K562 (cell line): Measurements from ENCODE around the gene XCL1. TPM values are rescaled to one million over a fixed set of nuclear protein-coding genes. Genes with fewer than 3 reads are reported as not detected.

ENCODE experiments used
- ATAC-seq: fragments of 200-7000 bp; cut with Tn5 transposase; 3 replicates; pipeline ENCODE4 v1.9.1; 2020; ENCODE audit warnings: moderate library complexity
- BruUV-seq: library from RNA; stranded (reverse); fragments of 400-500 nt; replicated peaks from 2 replicates; lab custom pipeline; 2021; lab: Mats Ljungman, UMichigan
- CTCF ChIA-PET: fragments of 300-600 bp; formaldehyde crosslinking; extraction: SDS; loops from one replicate; lab custom pipeline; 2021; ENCODE audit warnings: low intra/inter-chr PET ratio; lab: Yijun Ruan, JAX
- POLR2A ChIA-PET: fragments of 300-600, 350-650 bp; sonication (Branson Sonifier 250); formaldehyde crosslinking; extraction: SDS; loops from one replicate; lab custom pipeline; 2021; ENCODE audit warnings: antibody characterized with exemption, inconsistent platforms; lab: Yijun Ruan, JAX
- DNase-seq, 4 experiments: peaks; one replicate each; pipeline versions ENCODE4 v3.0.0 to v3.0.0-alpha.2; 2011 to 2018; ENCODE audit warnings: low spot score in 3 of 4, mixed read lengths in 3 of 4; ENCODE audit errors: extremely low read depth in 1 of 4
- FAIRE-seq: peaks from 2 replicates; lab custom pipeline; 2011; peaks lifted over from hg19 to GRCh38; lab: Jason Lieb, UNC
- H2AFZ ChIP-seq: 2 replicates; pipeline ENCODE4 v1.6.0; 2011; ENCODE audit warnings: low read depth, low read length, control low read depth, inconsistent platforms
- H3K27ac ChIP-seq: fragments of 200-600 bp; 3 replicates; pipeline ENCODE4 v1.8.0; 2011; ENCODE audit warnings: low read depth, mild to moderate bottlenecking, control low read depth, inconsistent platforms, low read length, moderate library complexity, mixed read lengths; ENCODE audit errors: extremely low read depth
- H3K27me3 ChIP-seq, 2 experiments: fragments of 300-600 bp in 1 of 2; 2 replicates in 1 of 2; 3 replicates in 1 of 2; pipeline versions ENCODE4 v1.6.0 to v1.8.0; 2011; ENCODE audit warnings: inconsistent platforms in 2 of 2, low read length in 2 of 2, mild to moderate bottlenecking in 1 of 2, mixed read lengths in 1 of 2, moderate library complexity in 1 of 2; ENCODE audit not compliant: control insufficient read depth in 2 of 2, insufficient read depth in 2 of 2
- H3K36me3 ChIP-seq: fragments of 300-600 bp; 3 replicates; pipeline ENCODE4 v1.8.0; 2011; ENCODE audit warnings: mild to moderate bottlenecking, low read length, inconsistent platforms; ENCODE audit not compliant: control insufficient read depth, insufficient read depth
- H3K4me1 ChIP-seq, 2 experiments: fragments of 200-600 bp in 1 of 2; replicated peaks in 1 of 2; 2 replicates in 1 of 2; 3 replicates in 1 of 2; pipeline versions ENCODE4 v1.5.1 to v1.8.0; 2011; ENCODE audit warnings: inconsistent platforms in 2 of 2, low read length in 2 of 2, mild to moderate bottlenecking in 1 of 2, mixed read lengths in 1 of 2, moderate library complexity in 1 of 2; ENCODE audit not compliant: control insufficient read depth in 2 of 2, insufficient read depth in 2 of 2
- H3K4me2 ChIP-seq: 2 replicates; pipeline ENCODE4 v1.6.1; 2011; ENCODE audit warnings: low read length, control low read depth, inconsistent platforms, mixed read lengths; ENCODE audit not compliant: insufficient read depth
- H3K4me3 ChIP-seq: fragments of 200-600 bp; sonication (generic), shearing (Covaris generic); 2 replicates; pipeline ENCODE4 v1.5.1; 2016; ENCODE audit warnings: control low read depth, inconsistent platforms
- H3K79me2 ChIP-seq: fragments of 200-600 bp; 3 replicates; pipeline ENCODE4 v1.8.0; 2011; ENCODE audit warnings: low read length, inconsistent platforms; ENCODE audit not compliant: control insufficient read depth, insufficient read depth
- H3K9ac ChIP-seq, 2 experiments: 2 replicates each; pipeline versions ENCODE4 v1.6.0 to v1.6.1; 2011; ENCODE audit warnings: low read depth in 2 of 2, low read length in 2 of 2, control low read depth in 1 of 2, inconsistent platforms in 1 of 2, mild to moderate bottlenecking in 1 of 2, mixed read lengths in 1 of 2; ENCODE audit not compliant: insufficient read depth in 1 of 2
- H3K9me1 ChIP-seq: one replicate; pipeline ENCODE4 v1.6.0; 2011; ENCODE audit warnings: inconsistent platforms, mild to moderate bottlenecking, low read length, moderate library complexity; ENCODE audit not compliant: control insufficient read depth, insufficient read depth
- H3K9me3 ChIP-seq: replicated peaks from 2 replicates; pipeline ENCODE4 v1.5.1; 2011; ENCODE audit warnings: low read depth, low read length, inconsistent platforms; ENCODE audit not compliant: control insufficient read depth, insufficient read depth
- H4K20me1 ChIP-seq: replicated peaks from 2 replicates; pipeline ENCODE4 v1.6.1; 2011; ENCODE audit warnings: low read length, inconsistent platforms, mixed read lengths; ENCODE audit not compliant: control insufficient read depth, insufficient read depth
- NR2F6 ChIP-seq: fragments of 450-650 bp; formaldehyde crosslinking; IDR thresholded peaks from 2 replicates; pipeline ENCODE4 v1.4.0; 2020; ENCODE audit warnings: mild to moderate bottlenecking
- ZBTB40 ChIP-seq, 2 experiments: fragments of 450-650 bp in 1 of 2; sonication (generic) in 1 of 2; formaldehyde crosslinking in 1 of 2; IDR thresholded peaks; 2 replicates each; pipeline versions ENCODE4 v1.7.1 to v1.9.0; 2016 to 2022; ENCODE audit warnings: inconsistent platforms in 1 of 2, mild to moderate bottlenecking in 1 of 2, missing genetic modification reagents in 1 of 2
- WGBS: fragments of 100-300 bp; shearing (Covaris generic); methylation state at CpG from one replicate; pipeline ENCODE4 v1.1.6; 2016; ENCODE audit warnings: low coverage, mixed read lengths; ENCODE audit not compliant: insufficient coverage; ENCODE audit errors: missing lambda C conversion rate; 5-methylcytosine and 5-hydroxymethylcytosine counted together
- in situ Hi-C: fragments of 300-500 bp; cut with MboI; formaldehyde crosslinking; loops from 4 replicates; pipeline ENCODE4 v1.15.0; 2018; ENCODE audit warnings: inconsistent platforms, mixed read lengths
- intact Hi-C: fragments of 100-400 bp; cut with micrococcal nuclease; formaldehyde crosslinking; loops from 2 replicates; pipeline ENCODE4 v1.14.2; 2022
- polyA plus RNA-seq, 8 experiments: library from polyadenylated mRNA; depleted of rRNA in 4 of 8; stranded (reverse) in 5 of 8; unstranded in 3 of 8; fragments of >200 nt; fragmentation: Nextera tagmentation in 2 of 8; fragmentation: Illumina TruSeq in 1 of 8; extraction: Ambion mirVana in 2 of 8; extraction: Trizol in 1 of 8; gene quantifications; 2 replicates each; pipeline versions ENCODE4 v1.2.1 to v1.2.3, GENCODE V29; 2011 to 2014; ENCODE audit warnings: inconsistent platforms in 1 of 8, missing spikeins in 1 of 8
- total RNA-seq, 7 experiments: library from RNA; depleted of rRNA in 6 of 7; stranded (reverse); fragments of >200 nt in 6 of 7; fragmentation: Illumina TruSeq in 2 of 7; extraction: Trizol in 2 of 7; gene quantifications; 2 replicates each; pipeline versions ENCODE4 v1.2.1 to v1.2.3, GENCODE V29; 2011 to 2021; ENCODE audit warnings: low replicate concordance in 1 of 7
- TF ChIP-seq, protein P1 (sequence below): fragments of 450-650 bp; IDR thresholded peaks from 2 replicates; pipeline ENCODE4 v1.7.1; 2018; ENCODE audit warnings: mild to moderate bottlenecking, low read depth; ENCODE audit not compliant: partially characterized antibody

Gene XCL1
- total and polyA plus RNA-seq, 9 of the 15 experiments (the other 6 are each of a cell fraction or from before 2014, with no cell fraction given), result 0.06 to 0.09 (median 0.06) TPM; not detected in 6

DNA sequence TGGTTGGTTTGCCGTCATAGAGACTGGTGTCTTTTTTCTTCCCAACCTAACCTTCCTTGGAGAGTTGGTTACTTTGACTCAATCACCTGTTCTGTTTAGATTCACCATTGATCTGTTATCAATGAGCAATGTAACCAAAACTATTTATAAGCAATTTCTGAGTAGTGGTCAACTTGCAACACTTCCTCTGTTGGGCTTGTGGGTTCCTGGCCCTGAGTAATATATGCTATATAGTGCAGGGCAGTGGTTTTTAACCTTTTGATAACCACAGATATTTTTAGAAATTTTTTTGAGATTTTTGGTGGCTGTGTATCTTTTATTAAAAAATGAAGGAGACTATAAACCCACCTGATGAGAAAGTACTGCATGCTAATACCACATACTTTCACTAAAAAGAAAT lies 9.4 kb upstream of the XCL1 start (continued):
- TF ChIP-seq NR2F6 (CRISPR knock-in tag), result no peak

- Histone ChIP-seq H4K20me1 (no peaks in the 10 kb centered on the region), H3K9me3 (no peaks in the 10 kb centered on the region), H2AFZ (no peak overlapping the region), H3K27me3 (peaks cover 0 to 3% of the 10 kb centered on the region in 2 experiments; a peak in 1 of 5 replicates), H3K4me3 (no peak overlapping the region), H3K4me2 (no peak overlapping the region), H3K36me3 (no peaks in the 10 kb centered on the region), H3K27ac (no peak overlapping the region), H3K9me1 (no peaks in the 10 kb centered on the region), H3K9ac (no peak overlapping the region), H3K79me2 (no peaks in the 10 kb centered on the region), H3K4me1 (no peaks in the 10 kb centered on the region)
- no TSS peak for BruUV-seq
- no peak for DNase-seq
- CTCF ChIA-PET, result no interaction called here
- no peak for ATAC-seq
- intact Hi-C loops (no loop called here), in situ Hi-C loops (no loop called here)
- FAIRE-seq, result no peak
- POLR2A ChIA-PET, result no interaction called here
- 2% methylated on average over 3 of the region's 3 CpGs for WGBS
- TF ChIP-seq, protein P1, sequence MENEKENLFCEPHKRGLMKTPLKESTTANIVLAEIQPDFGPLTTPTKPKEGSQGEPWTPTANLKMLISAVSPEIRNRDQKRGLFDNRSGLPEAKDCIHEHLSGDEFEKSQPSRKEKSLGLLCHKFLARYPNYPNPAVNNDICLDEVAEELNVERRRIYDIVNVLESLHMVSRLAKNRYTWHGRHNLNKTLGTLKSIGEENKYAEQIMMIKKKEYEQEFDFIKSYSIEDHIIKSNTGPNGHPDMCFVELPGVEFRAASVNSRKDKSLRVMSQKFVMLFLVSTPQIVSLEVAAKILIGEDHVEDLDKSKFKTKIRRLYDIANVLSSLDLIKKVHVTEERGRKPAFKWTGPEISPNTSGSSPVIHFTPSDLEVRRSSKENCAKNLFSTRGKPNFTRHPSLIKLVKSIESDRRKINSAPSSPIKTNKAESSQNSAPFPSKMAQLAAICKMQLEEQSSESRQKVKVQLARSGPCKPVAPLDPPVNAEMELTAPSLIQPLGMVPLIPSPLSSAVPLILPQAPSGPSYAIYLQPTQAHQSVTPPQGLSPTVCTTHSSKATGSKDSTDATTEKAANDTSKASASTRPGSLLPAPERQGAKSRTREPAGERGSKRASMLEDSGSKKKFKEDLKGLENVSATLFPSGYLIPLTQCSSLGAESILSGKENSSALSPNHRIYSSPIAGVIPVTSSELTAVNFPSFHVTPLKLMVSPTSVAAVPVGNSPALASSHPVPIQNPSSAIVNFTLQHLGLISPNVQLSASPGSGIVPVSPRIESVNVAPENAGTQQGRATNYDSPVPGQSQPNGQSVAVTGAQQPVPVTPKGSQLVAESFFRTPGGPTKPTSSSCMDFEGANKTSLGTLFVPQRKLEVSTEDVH, result no peak
- peak; percentile 89 for TF ChIP-seq ZBTB40 (IDR thresholded peaks at IDR 0.05)
- TF ChIP-seq ZBTB40 (CRISPR knock-in tag; IDR thresholded peaks at IDR 0.05), result peak; percentile 62; the same call in 1 of the 2 replicates
Observed at GRCh38 chr1:168567568-168567967, 8.8 kb upstream of the XCL1 start.
